ENCODE results near the gene ARHGAP6. TPM values are rescaled to one million over a fixed set of nuclear protein-coding genes. Genes with fewer than 3 reads are reported as not detected.

ARHGAP6 gene
- total and polyA plus RNA-seq, 2 donors (not counting 3 experiments of a cell fraction or from before 2014, with no cell fraction given) = 0.69 to 0.83 TPM

- Histone ChIP-seq H3K4me1 (ENCODE audit: control insufficient read depth, extremely low read depth, insufficient read depth, low read length) (peaks cover 4% of the 10 kb centered on the region), H3K9ac (replicated peaks; ENCODE audit: extremely low read depth, insufficient read depth, low read length) (no peak overlapping the region), H3K79me2 (ENCODE audit: control insufficient read depth, insufficient read depth, low read length) (no peaks in the 10 kb centered on the region), H3K4me3 (replicated peaks in 1 of 3; ENCODE audit: insufficient read depth in 1 of 3, low read depth in 1 of 3, low read length in 3 of 3) (no peak overlapping the region), H4K20me1 (replicated peaks; ENCODE audit: control insufficient read depth, extremely low read depth, insufficient read depth, low read length) (no peaks in the 10 kb centered on the region), H3K27me3 (ENCODE audit: control insufficient read depth in 2 of 2, insufficient read depth in 2 of 2, low read length in 2 of 2) (no peaks in the 10 kb centered on the region), H2AFZ (ENCODE audit: low read depth, low read length) (no peak overlapping the region), H3K4me2 (ENCODE audit: insufficient read depth, low read length) (no peak overlapping the region), H3K9me3 (replicated peaks; ENCODE audit: control insufficient read depth, insufficient read depth, low read length) (no peaks in the 10 kb centered on the region), H3K36me3 (ENCODE audit: control insufficient read depth in 2 of 2, extremely low read depth in 1 of 2, insufficient read depth in 2 of 2, low read length in 2 of 2) (no peaks in the 10 kb centered on the region), H3K9me1 (replicated peaks; ENCODE audit: control insufficient read depth, extremely low read depth, insufficient read depth, low read length) (no peaks in the 10 kb centered on the region), H3K27ac (ENCODE audit: insufficient read depth, low read depth, low read length) (no peak overlapping the region)
- dilution Hi-C loops (cut with MboI; ENCODE audit: extremely low pct_ligation_motif_present, low sequenced_read_pairs) = no loop called here
- ChIA-PET CTCF (no interaction called here), POLR2A (no interaction called here)
- no TSS peak for BruUV-seq (replicated peaks)
- FAIRE-seq (no peak), DNase-seq (ENCODE audit: low read depth, low spot score) (no peak)
- intact Hi-C loops (cut with micrococcal nuclease) = no loop called here
- TF ChIP-seq POLR2AphosphoS5 (IDR thresholded peaks at IDR 0.05; ENCODE audit: insufficient read depth, low read depth, low read length) (no peak), MYC (IDR thresholded peaks at IDR 0.05; ENCODE audit: low read depth, low read length) (no peak), FOS (IDR thresholded peaks at IDR 0.05; ENCODE audit: borderline replicate concordance, insufficient read depth, low read length) (no peak), JUN (IDR thresholded peaks at IDR 0.05; ENCODE audit: borderline replicate concordance, insufficient read depth, insufficient read length, low read depth) (no peak), EZH2 (IDR thresholded peaks at IDR 0.05; ENCODE audit: borderline replicate concordance, low read depth, low read length, severe bottlenecking) (no peak), POLR2A (IDR thresholded peaks at IDR 0.05; ENCODE audit: low read depth, low read length) (no peak), CTCF (IDR thresholded peaks at IDR 0.05; ENCODE audit: extremely low read depth in 1 of 2, insufficient read depth in 1 of 2, low read depth in 1 of 2, low read length in 2 of 2) (no peak), GATA2 (IDR thresholded peaks at IDR 0.05; ENCODE audit: insufficient read depth, insufficient read length, low read depth, low read length) (no peak)
- TF ChIP-seq, protein P1, sequence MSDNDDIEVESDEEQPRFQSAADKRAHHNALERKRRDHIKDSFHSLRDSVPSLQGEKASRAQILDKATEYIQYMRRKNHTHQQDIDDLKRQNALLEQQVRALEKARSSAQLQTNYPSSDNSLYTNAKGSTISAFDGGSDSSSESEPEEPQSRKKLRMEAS (IDR thresholded peaks at IDR 0.05; ENCODE audit: insufficient read depth, insufficient read length) = no peak
Measured at GRCh38 chrX:11687157-11687556, 21.4 kb upstream of the ARHGAP6 start.
